HCT116 (cell line): ENCODE measurements around the gene TLX2. TPM values are rescaled to one million over a fixed set of nuclear protein-coding genes. Genes with fewer than 3 reads are reported as not detected.

Experiments
- ATAC-seq: fragments of 200-7000 bp; cut with Tn5 transposase; 2 replicates; pipeline ENCODE4 v1.9.1; 2020; ENCODE audit warnings: mild to moderate bottlenecking, moderate library complexity
- BruUV-seq: library from RNA; stranded (reverse); fragments of 400-500 nt; replicated peaks from 2 replicates; lab custom pipeline; 2021; lab: Mats Ljungman, UMichigan
- CTCF ChIA-PET: fragments of 300-600 bp; sonication (Branson Sonifier 250); formaldehyde crosslinking; loops from one replicate; lab custom pipeline; 2021; ENCODE audit warnings: antibody characterized with exemption; lab: Charles Lee
- POLR2A ChIA-PET: fragments of 300-600, 350-600 bp; sonication (Branson Sonifier 250); formaldehyde crosslinking; loops from one replicate; lab custom pipeline; 2021; ENCODE audit warnings: antibody characterized with exemption; lab: Charles Lee
- RAD21 ChIA-PET, 2 experiments: fragments of 300-600 bp; sonication (Branson Sonifier 250); formaldehyde crosslinking; loops; one replicate each; lab custom pipeline; 2023; ENCODE audit warnings: low total read pairs in 2 of 2; ENCODE audit not compliant: uncharacterized antibody in 2 of 2, unreplicated experiment in 2 of 2, low non-redundant PET in 1 of 2; lab: Charles Lee
- DNase-seq: peaks from one replicate; pipeline ENCODE4 v3.0.0-alpha.2; 2010; ENCODE audit warnings: low read depth, low spot score
- H2AFZ ChIP-seq: fragments of 200-600 bp; shearing (Covaris generic), sonication (generic); 2 replicates; pipeline ENCODE4 v1.6.1; 2017; ENCODE audit warnings: low read depth, mixed run types, mixed read lengths, antibody characterized with exemption, low read length; ENCODE audit not compliant: poor library complexity, severe bottlenecking
- H3K27ac ChIP-seq: 2 replicates; pipeline ENCODE4 v1.5.1; 2012; ENCODE audit warnings: low read depth, low read length
- H3K27me3 ChIP-seq: fragments of 200-600 bp; sonication (generic); 2 replicates; pipeline ENCODE4 v1.6.1; 2016; ENCODE audit warnings: mixed run types, low read length, mixed read lengths; ENCODE audit not compliant: insufficient read depth
- H3K36me3 ChIP-seq, 2 experiments: fragments of 200-500 bp in 1 of 2; fragments of 200-600 bp in 1 of 2; sonication (Bioruptor generic) in 1 of 2; sonication (generic) in 1 of 2; 2 replicates each; pipeline versions ENCODE4 v1.5.1 to v1.6.1; 2014 to 2016; ENCODE audit warnings: low read length in 2 of 2, inconsistent platforms in 1 of 2, mixed read lengths in 1 of 2, mixed run types in 1 of 2; ENCODE audit not compliant: insufficient read depth in 2 of 2, control insufficient read depth in 1 of 2
- H3K4me1 ChIP-seq, 2 experiments: fragments of 200-600 bp in 1 of 2; sonication (generic) in 1 of 2; 2 replicates each; pipeline versions ENCODE4 v1.5.1 to v1.6.1; 2012 to 2017; ENCODE audit warnings: low read length in 2 of 2, inconsistent platforms in 1 of 2, mild to moderate bottlenecking in 1 of 2, mixed read lengths in 1 of 2, mixed run types in 1 of 2, moderate library complexity in 1 of 2; ENCODE audit not compliant: insufficient read depth in 2 of 2, control insufficient read depth in 1 of 2
- H3K4me2 ChIP-seq: fragments of 200-600 bp; sonication (generic); 2 replicates; pipeline ENCODE4 v1.6.1; 2017; ENCODE audit warnings: mixed run types, low read length, mixed read lengths
- H3K4me3 ChIP-seq, 2 experiments: fragments of 200-600 bp in 1 of 2; sonication (generic) in 1 of 2; replicated peaks in 1 of 2; 2 replicates each; pipeline ENCODE4 v1.5.1; 2011 to 2016; ENCODE audit warnings: low read length in 2 of 2, control low read depth in 1 of 2, low read depth in 1 of 2, mild to moderate bottlenecking in 1 of 2, mixed read lengths in 1 of 2, mixed run types in 1 of 2
- H3K79me2 ChIP-seq: fragments of 200-600 bp; sonication (generic); 2 replicates; pipeline ENCODE4 v1.6.1; 2017; ENCODE audit warnings: mild to moderate bottlenecking, mixed run types, low read length, moderate library complexity, mixed read lengths; ENCODE audit not compliant: insufficient read depth
- H3K9ac ChIP-seq: fragments of 200-600 bp; sonication (generic); 2 replicates; pipeline ENCODE4 v1.6.1; 2016; ENCODE audit warnings: low read length, mixed read lengths
- H3K9me2 ChIP-seq: fragments of 200-600 bp; sonication (generic), shearing (Covaris generic); 2 replicates; pipeline ENCODE4 v1.6.1; 2017; ENCODE audit warnings: mixed run types, mild to moderate bottlenecking, moderate library complexity; ENCODE audit not compliant: insufficient read depth
- H3K9me3 ChIP-seq, 2 experiments: fragments of 200-500 bp in 1 of 2; fragments of 200-600 bp in 1 of 2; sonication (Bioruptor generic) in 1 of 2; sonication (generic) in 1 of 2; 2 replicates each; pipeline ENCODE4 v1.6.1; 2014 to 2017; ENCODE audit warnings: low read length in 2 of 2, mixed read lengths in 2 of 2, inconsistent platforms in 1 of 2, low read depth in 1 of 2, mild to moderate bottlenecking in 1 of 2, mixed run types in 1 of 2, moderate library complexity in 1 of 2; ENCODE audit not compliant: control insufficient read depth in 1 of 2, insufficient read depth in 1 of 2
- H4K20me1 ChIP-seq: fragments of 200-600 bp; sonication (generic), shearing (Covaris generic); 2 replicates; pipeline ENCODE4 v1.6.1; 2017; ENCODE audit warnings: mixed run types, mild to moderate bottlenecking, moderate library complexity; ENCODE audit not compliant: insufficient read depth
- CBX3 ChIP-seq: IDR thresholded peaks from 2 replicates; pipeline ENCODE4 v1.6.1; 2012; ENCODE audit warnings: low read depth
- REST ChIP-seq: IDR thresholded peaks from 2 replicates; pipeline ENCODE4 v1.6.1; 2012; ENCODE audit warnings: low read depth
- TCF7L2 ChIP-seq: IDR thresholded peaks from 2 replicates; pipeline ENCODE4 v1.7.0; 2011; ENCODE audit warnings: borderline replicate concordance, inconsistent platforms; ENCODE audit not compliant: insufficient read depth, insufficient read length; ENCODE audit errors: extremely low read depth
- intact Hi-C: fragments of 100-400 bp; cut with micrococcal nuclease; formaldehyde crosslinking; loops from 2 replicates; pipeline ENCODE4 v1.10.0; 2022
- total RNA-seq: library from RNA; stranded (reverse); gene quantifications from one replicate; pipeline ENCODE4 v1.2.1, GENCODE V29; 2021; ENCODE audit not compliant: unreplicated experiment

TLX2 gene
- total RNA-seq, 1 experiment from 2014 or later: not detected

GRCh38 chr2:74504591-74504990 lies 9.7 kb upstream of the TLX2 start:
- H3K79me2 ChIP-seq: peaks cover 22% of the 10 kb centered on the region
- peaks cover 3 to 16% of the 10 kb centered on the region in 2 experiments; a peak in 2 of 4 replicates for H3K36me3 ChIP-seq
- no peak for ATAC-seq
- no peaks in the 10 kb centered on the region for H3K9me2 ChIP-seq
- BruUV-seq: no TSS peak
- intact Hi-C loops: no loop called here
- H3K9me3 ChIP-seq: no peaks in the 10 kb centered on the region
- no peak overlapping the region for H3K27ac ChIP-seq
- TF ChIP-seq TCF7L2 (no peak), CBX3 (no peak), REST (no peak)
- ChIA-PET CTCF (interaction anchor here (1.7 to 1.8 kb wide), 2 partner anchors 21 to 27 kb away, joined by 4 to 9 read pairs; partner anchors contain the start of genes CCDC142 and TTC31), POLR2A (interaction anchor here (1.5 kb wide), 1 partner anchor 27 kb away, joined by 4 read pairs; no protein-coding TSS in a partner anchor), RAD21 (no interaction called here)
- peaks cover 30 to 64% of the 10 kb centered on the region in 2 experiments for H3K4me1 ChIP-seq
- H3K27me3 ChIP-seq: no peaks in the 10 kb centered on the region
- H2AFZ ChIP-seq: no peak overlapping the region
- no peak for DNase-seq
- H3K4me2 ChIP-seq: no peak overlapping the region
- H3K9ac ChIP-seq: no peak overlapping the region
- no peaks in the 10 kb centered on the region for H4K20me1 ChIP-seq
- H3K4me3 ChIP-seq: no peak overlapping the region
